ENCODE results near the gene CREB1.
"Not testable (repeated sequence)": the region's sequence is repeated elsewhere in the genome, so short reads cannot be mapped to it uniquely, and the experiment has no call there.

The CREB1 gene

DNA sequence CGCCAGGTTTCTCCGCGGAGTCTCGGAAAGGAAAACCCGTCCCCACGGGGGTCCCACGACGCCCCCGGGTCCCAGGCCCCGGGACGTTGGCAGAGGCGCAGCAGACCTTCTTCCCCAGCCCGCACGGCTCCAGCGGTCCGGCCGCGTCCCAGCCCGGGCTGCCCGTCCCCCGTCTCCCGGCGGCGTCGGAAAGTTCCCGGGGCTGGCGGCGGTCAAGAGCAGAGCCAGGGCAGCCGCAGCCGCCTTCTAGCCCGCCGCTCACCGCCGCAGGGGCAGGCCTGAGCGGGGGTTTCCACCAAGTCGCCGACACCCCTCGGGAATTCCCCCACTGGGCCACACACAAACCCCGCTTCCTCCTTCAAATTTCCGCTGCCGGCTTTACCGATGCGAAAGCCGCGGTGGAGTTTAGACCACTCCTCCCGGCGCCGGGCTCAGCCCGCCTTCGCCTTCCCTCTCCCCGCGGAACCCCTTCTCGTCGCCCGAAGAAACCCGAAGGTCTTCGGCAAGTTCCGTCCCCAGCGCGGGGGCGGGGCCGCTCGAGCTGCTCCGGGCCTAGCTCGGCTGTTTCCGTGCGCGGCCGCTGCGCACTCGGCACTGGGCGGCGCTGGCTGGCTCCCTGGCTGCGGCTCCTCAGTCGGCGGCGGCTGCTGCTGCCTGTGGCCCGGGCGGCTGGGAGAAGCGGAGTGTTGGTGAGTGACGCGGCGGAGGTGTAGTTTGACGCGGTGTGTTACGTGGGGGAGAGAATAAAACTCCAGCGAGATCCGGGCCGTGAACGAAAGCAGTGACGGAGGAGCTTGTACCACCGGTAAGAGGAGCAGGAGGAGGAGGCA, at the start of gene CREB1:
Gene CREB1 (plus strand): TSS at position 633 of the 830 bp plus-strand sequence. CDS start 25,674 bp downstream, outside the sequence.
- DNase-seq, result peak; percentile 99

DNA sequence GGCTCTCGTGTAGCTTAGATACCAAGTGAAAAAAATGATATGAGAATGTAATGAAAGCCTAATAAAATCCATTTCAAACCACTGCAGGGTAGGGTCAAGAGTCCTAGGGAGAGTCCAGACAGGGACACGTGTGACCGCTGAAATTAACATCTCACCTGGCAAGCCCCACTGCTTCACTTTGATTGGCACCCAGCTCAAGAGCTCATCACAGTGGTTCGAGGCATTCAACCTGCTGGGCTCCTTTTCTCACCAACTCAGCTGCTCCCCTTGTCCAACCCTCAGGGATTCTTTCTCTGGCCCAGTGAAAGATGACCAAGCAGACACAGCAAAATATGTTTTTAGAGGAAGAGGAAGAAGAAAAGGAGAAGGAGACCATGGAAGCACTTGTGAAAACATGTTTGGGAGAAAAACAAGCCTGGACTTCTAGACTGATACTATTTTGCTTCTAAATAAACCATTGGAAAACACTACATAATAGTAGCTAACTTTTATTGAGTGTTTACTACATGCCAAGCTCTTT, 49.2 kb upstream of the CREB1 start:
- no peak for DNase-seq

DNA sequence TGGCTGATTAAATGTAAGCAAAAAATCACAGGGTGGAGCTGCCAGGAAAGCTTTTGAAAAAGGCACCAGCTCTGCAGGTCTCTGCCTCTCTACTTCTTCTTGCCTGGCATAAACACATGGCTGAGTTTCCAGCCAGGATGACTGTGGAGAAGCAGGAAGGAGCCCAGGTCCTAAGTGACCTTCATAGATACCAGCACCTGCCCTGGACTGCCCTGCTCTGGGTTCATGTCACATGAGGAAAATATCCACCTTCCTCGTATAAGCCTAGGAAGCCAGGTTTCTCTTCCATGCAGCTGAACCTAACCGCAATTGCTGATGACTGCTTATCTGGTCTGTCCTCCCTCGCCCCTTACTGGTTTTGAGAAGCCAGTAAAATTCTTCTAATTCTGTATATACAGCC, 47.8 kb upstream of the CREB1 start:
- DNase-seq, result no peak

DNA sequence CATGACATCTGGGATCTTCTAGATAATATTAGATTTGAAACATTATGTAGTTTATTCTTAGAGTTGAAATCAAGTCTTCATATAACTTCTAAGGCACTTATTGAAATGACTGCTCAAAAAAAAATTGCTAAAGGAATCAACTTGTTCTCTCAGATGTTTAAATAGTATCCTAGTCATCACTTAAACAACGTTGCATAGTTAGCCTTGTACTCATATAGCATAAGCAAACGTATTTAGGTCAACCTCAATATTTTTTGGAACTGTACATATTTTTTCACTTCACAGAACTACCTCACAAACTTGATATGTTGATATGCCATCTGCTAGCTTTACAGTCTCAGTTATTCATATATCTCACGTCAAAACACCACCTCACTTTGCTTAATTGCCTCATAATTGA, 47.1 kb upstream of the CREB1 start:
- DNase-seq, result no peak

DNA sequence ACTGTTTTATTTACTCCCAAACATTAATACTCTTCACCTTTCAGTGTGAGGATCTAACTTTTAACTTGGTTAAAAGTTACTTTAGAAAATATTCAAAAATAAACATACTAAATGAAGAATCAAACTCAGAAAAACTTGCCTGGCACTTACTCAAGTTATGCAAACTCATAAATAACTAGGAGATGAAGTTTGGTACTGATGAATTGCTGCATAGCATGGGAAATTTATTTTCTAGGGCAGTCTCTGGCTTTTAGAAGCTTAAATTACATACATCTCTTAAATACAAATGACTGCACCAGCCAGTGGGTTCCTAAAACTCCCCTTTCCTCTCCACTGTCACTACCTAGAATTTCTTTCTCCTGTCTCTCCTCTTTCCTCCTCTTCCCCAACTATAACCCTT, 46.7 kb upstream of the CREB1 start:
- DNase-seq, result no peak

GRCh38 chr2:207483477-207483876, 46.3 kb upstream of the CREB1 start:
- no peak for DNase-seq

GRCh38 chr2:207484444-207485391, 45.0 kb upstream of the CREB1 start:
- DNase-seq, result no peak

GRCh38 chr2:207487650-207488311, 42.0 kb upstream of the CREB1 start:
- DNase-seq, result no peak

- DNase-seq, result no peak
Observed at GRCh38 chr2:207489251-207489650, 40.5 kb upstream of the CREB1 start.

- DNase-seq, result no peak
Observed at GRCh38 chr2:207490441-207490840, 39.3 kb upstream of the CREB1 start.

DNA sequence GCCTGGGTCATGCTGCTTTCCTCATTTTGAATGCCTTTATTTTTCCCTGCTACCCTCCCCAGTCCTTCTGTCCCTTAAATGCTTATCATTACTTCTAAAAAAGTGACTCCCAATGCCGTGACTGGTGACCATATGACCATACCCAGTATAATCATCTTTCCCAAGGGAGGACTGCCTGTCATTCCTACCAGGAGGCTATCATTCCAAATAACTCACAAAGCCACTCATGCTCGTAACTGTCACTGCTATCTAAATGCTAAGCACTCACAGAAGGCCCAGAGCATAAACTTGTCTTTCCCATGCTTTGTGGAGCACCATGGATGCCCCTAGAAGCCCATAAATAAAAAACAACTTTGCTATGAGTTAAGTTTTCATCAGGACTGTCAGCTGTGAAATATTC, 38.7 kb upstream of the CREB1 start:
- no peak for DNase-seq

DNA sequence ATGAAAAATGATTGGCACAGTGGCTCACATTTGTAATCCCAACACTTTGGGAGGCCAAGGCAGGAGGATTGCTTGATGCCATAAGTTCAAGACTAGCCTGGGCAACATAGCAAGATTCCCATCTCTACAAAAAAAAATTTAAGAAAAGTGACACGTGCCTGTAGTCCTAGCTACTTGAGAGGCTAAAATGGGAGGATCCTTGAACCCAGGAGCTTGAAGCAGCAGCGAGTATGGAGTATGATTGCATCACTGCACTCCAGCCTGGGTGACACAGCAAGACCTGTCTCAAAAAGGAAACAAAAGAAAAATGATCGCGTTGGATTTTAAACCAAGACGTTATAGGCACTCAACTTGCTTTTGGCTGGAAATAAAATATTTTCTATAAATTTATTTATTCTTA, 37.8 kb upstream of the CREB1 start:
- DNase-seq, result no peak

GRCh38 chr2:207492461-207492860, 37.3 kb upstream of the CREB1 start:
- DNase-seq, result no peak

DNA sequence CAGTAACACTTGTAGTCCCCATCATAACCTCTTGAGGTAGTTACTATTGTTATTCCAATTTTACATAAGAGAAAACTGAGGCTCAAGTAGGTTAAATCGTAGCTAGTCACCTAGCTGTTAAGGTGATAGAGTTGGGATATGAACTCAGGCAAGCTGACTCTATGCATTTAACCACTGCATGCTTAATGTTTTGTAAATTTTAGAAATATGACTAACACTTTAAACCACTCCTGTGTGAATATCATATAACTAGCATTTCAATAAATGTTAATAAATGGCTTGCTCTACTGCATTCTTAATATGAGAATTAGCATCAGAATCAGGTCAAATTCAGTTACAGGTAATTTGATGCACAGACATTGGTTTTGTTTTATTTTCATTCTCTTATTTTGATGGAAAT, 35.6 kb upstream of the CREB1 start:
- DNase-seq, result no peak

- DNase-seq, result not testable (repeated sequence)
Observed at GRCh38 chr2:207496936-207497335, 32.8 kb upstream of the CREB1 start.

DNA sequence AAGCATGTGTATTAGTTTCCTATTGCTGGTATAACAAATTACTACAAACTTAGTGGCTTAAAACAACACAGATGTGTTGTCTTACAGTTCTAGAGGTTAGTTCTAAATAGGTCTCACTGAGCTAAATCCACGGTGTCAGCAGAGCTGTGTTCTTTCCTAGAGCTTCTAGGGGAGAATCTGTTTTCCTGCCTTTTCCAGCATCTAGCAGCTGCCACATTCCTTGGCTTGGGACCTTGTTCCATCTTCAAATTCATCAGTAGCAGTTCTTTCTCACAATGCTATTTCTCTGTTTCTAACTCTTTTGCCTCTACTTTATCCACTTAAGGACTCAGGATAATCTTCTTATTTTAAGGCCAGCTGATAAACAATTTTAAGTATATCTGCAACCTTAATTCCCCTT, 32.2 kb upstream of the CREB1 start:
- DNase-seq, result no peak

DNA sequence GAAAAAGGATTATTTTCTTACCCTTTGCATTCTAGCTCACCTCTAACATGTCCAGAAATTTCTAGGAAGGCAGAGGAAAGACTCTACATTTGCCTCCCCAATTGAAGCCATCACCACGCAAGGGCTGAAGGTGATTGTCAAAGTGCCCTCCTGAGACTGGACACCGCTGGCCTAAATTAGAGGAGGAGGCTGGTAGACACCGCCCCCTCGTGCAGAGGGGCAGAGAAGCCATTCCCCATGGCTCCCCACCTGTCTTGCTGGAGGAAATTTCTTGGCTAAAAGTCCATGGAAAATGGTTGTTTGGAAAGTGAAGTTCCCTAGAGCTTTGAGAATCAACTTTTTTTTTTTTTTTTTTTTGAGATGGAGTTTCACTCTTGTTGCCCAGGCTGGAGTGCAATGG, 31.3 kb upstream of the CREB1 start:
- DNase-seq, result no peak

DNA sequence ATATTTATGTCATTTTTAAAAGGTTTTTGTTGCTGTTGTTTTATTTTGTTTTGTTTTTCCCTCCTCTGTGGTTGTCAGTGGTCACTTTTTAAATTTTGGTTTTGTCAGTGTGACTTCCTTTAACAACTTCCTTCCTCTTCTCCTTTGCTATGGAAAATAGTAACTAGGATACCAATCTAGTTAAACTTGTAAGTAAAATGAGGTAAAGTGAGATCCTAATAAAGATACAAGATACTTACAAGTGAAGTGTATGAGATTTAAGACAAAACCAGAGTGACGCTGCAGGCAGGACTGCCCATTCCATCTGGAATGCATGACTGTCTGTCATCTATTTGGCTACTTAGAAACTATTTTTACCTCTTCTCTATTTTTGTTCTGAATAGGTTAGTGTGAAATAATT, 30.6 kb upstream of the CREB1 start:
- DNase-seq, result no peak

DNA sequence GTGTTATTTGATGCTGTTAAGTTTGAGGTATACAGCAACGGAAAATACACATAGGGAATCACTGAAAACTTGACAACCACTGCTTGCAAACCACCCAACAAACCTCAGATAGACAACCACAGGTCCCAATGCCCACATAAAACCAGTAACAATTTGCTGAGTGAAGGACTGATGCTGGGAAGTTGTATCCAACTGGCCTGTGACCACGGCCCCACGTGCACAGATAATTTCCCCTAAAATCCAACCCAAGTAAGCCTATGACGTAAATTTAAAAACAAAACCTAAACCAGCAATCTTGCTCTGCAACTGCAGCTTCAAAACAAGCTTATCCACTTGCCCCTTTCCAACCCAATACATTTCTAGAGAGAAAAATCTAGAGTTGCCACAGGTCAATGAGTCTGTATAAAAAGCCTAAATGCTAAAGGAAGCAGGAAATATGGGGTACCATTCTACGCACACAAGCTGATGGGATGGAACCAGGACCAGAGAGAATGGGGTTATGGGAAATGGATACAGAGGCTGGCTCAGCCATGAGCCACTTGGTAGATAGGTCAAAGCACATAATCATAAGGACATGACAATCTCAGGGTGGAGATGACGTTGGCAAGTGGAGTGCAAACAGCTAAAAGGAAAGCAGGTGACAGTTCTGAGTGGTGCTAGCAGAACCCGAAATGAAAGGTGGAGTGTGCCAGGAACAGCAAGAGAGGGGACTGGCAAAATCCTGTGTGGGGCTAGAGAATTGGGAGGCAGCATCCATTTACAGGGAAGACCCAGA, 27.8 kb upstream of the CREB1 start:
- DNase-seq, result peak; percentile 49

DNA sequence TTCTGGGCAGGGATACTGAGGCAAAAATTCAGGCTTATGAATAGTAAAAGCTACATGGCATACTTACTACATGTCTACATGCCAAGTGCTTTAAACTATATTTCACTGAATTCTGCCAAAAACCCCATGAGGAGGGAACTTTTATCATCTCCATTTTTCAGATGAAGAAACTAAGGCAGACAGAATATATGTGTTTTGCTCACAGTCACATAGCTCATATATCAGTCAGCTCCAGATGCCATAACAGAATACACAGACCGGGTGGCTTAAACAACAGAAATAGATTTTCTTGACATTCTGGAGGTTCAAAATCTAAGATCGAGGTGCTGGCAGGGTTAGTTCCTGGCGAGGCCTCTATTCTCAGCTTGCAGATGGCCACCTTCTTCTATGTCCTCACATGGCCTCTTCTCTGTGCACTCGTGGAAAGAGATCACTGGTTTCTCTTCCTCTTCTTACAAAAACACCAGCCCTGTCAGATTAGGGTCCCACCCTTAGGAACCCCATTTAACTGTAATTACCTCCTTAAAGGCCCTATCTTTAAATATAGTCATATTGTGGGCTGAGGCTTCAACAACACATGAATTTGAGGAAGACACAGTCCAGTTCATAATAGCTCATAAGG, 27.1 kb upstream of the CREB1 start:
- DNase-seq, result no peak

GRCh38 chr2:207503234-207503633, 26.5 kb upstream of the CREB1 start:
- DNase-seq, result no peak
